Mesothelial cell of epicardium (in vitro differentiated cells): Measurements from ENCODE around the gene CDC25A. TPM values are rescaled to one million over a fixed set of nuclear protein-coding genes. Genes with fewer than 3 reads are reported as not detected.
A peak's percentile ranks its signal among the peaks of the same experiment; 100 is the strongest.

Experiments
- DNase-seq, 2 experiments: peaks; one replicate each; pipeline ENCODE4 v3.0.0; 2021; ENCODE audit warnings: low spot score in 2 of 2; ENCODE audit not compliant: unreplicated experiment in 2 of 2
- H3K27ac Mint-ChIP-seq: 2 replicates; pipeline ENCODE4 v1.8.0; 2021; ENCODE audit warnings: mixed read lengths
- H3K27me3 Mint-ChIP-seq: 2 replicates; pipeline ENCODE4 v1.8.0; 2021; ENCODE audit warnings: low read depth, mixed read lengths
- H3K36me3 Mint-ChIP-seq: 2 replicates; pipeline ENCODE4 v1.8.0; 2021; ENCODE audit warnings: mixed read lengths
- H3K4me1 Mint-ChIP-seq: 2 replicates; pipeline ENCODE4 v1.8.0; 2021; ENCODE audit warnings: mixed read lengths
- H3K4me3 Mint-ChIP-seq: 2 replicates; pipeline ENCODE4 v1.8.0; 2021; ENCODE audit warnings: mild to moderate bottlenecking, moderate library complexity, mixed read lengths
- H3K9me3 Mint-ChIP-seq: 2 replicates; pipeline ENCODE4 v1.8.0; 2021; ENCODE audit warnings: mixed read lengths
- total RNA-seq: library from RNA; stranded (reverse); gene quantifications from 3 replicates; pipeline ENCODE4 v1.2.1, GENCODE V29; 2021
- TF ChIP-seq, protein P1 (sequence below): fragments of 200-600 bp; sonication (generic); IDR thresholded peaks from one replicate; pipeline ENCODE4 v1.5.0; 2021; ENCODE audit warnings: antibody characterized with exemption; ENCODE audit not compliant: unreplicated experiment

CDC25A gene
- total RNA-seq, 1 donor from 2014 or later, result 12.1 TPM

DNA sequence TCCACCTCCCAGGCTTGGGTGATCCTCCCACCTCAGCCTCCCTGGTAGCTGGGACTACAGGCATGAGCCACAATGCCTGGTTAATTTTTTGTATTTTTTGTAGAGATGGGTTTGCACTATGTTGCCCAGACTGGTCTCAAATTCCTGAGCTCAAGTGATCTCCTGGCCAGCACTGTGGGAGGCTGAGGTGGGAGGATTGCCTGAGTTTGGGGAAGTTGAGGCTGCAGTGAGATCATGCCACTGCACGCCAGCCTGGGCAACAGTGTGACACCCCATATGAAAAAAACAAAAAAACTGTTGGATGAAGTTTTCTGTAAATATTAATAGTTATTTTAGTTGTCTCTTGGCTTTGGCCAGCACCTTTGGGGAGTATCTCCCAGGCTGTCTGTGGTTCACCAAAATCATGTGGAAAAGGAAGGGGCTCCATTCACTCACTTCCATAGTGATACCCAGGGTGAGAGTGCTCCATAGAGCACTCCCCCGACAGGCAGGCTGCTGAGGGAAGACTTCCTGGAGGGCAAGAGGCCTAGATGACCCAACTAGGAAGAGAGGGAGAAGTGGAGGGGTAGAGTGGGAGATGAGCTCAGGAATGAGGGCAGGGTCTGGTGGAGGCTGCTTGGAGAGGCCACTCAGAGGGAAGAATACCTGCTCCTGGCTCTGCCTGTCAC, 47.1 kb downstream of the CDC25A start:
- no peaks in the 10 kb centered on the region for H3K9me3 Mint-ChIP-seq
- H3K27ac Mint-ChIP-seq, result no peak overlapping the region
- H3K4me1 Mint-ChIP-seq, result no peaks in the 10 kb centered on the region
- no peak overlapping the region for H3K4me3 Mint-ChIP-seq
- no peaks in the 10 kb centered on the region for H3K27me3 Mint-ChIP-seq
- TF ChIP-seq, protein P1, sequence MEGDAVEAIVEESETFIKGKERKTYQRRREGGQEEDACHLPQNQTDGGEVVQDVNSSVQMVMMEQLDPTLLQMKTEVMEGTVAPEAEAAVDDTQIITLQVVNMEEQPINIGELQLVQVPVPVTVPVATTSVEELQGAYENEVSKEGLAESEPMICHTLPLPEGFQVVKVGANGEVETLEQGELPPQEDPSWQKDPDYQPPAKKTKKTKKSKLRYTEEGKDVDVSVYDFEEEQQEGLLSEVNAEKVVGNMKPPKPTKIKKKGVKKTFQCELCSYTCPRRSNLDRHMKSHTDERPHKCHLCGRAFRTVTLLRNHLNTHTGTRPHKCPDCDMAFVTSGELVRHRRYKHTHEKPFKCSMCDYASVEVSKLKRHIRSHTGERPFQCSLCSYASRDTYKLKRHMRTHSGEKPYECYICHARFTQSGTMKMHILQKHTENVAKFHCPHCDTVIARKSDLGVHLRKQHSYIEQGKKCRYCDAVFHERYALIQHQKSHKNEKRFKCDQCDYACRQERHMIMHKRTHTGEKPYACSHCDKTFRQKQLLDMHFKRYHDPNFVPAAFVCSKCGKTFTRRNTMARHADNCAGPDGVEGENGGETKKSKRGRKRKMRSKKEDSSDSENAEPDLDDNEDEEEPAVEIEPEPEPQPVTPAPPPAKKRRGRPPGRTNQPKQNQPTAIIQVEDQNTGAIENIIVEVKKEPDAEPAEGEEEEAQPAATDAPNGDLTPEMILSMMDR, result no peak
- no peaks in the 10 kb centered on the region for H3K36me3 Mint-ChIP-seq
- no peak for DNase-seq

DNA sequence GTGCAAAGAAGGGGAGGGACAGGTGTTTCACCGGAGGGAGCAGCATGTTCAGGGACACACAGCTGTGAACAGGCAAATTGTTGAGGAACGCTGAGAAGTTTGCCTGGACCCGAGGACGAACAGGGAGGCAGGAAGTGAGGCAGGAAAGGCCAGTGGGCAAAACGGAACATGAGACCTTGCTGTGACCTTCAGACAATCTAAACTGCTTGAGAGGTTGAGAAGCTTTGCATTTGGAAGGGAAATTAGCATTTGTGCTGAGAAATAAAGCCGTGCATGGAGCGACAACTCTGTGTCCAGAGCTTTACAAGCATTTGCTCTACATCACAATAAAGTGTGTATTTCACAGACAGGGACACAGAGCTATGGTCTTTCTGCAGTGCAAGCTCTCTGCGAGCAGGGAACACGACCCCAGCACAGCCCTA, 47.9 kb downstream of the CDC25A start:
- no peak for DNase-seq
- Mint-ChIP-seq H3K4me3 (no peak overlapping the region), H3K4me1 (no peaks in the 10 kb centered on the region), H3K9me3 (no peaks in the 10 kb centered on the region), H3K36me3 (no peaks in the 10 kb centered on the region), H3K27me3 (no peaks in the 10 kb centered on the region), H3K27ac (no peak overlapping the region)
- TF ChIP-seq, protein P1, result no peak

DNA sequence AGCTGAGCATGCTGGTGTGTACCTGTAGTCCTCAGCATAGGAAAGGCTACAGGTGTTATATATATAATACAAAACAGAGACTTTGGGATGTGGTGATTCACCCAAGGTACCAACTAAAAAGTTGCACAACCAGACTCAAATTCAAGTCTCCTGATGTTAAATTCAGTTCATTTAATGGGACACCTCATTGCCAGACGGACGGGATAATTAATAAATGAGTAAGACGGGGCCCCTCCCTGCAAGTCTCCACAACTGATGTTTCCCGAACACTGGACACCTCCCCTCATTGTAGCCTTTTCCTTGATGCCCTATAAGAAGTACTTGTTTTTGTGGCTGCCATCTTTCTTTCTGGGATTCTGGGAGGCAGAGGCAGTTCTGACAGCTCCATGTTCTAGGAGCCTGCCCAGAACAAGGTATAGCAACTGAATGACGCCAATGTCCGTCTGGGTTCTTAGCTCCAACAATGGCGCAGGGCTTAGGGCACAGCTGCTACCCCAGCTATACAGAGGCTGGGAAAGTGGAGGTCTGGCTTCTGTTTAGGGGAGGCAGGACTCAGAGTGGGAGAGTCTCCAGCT, 50.7 kb downstream of the CDC25A start:
- Mint-ChIP-seq H3K4me1 (no peaks in the 10 kb centered on the region), H3K36me3 (no peaks in the 10 kb centered on the region), H3K27ac (no peak overlapping the region), H3K4me3 (no peak overlapping the region), H3K9me3 (no peaks in the 10 kb centered on the region), H3K27me3 (no peaks in the 10 kb centered on the region)
- TF ChIP-seq, protein P1, result no peak
- no peak for DNase-seq

DNA sequence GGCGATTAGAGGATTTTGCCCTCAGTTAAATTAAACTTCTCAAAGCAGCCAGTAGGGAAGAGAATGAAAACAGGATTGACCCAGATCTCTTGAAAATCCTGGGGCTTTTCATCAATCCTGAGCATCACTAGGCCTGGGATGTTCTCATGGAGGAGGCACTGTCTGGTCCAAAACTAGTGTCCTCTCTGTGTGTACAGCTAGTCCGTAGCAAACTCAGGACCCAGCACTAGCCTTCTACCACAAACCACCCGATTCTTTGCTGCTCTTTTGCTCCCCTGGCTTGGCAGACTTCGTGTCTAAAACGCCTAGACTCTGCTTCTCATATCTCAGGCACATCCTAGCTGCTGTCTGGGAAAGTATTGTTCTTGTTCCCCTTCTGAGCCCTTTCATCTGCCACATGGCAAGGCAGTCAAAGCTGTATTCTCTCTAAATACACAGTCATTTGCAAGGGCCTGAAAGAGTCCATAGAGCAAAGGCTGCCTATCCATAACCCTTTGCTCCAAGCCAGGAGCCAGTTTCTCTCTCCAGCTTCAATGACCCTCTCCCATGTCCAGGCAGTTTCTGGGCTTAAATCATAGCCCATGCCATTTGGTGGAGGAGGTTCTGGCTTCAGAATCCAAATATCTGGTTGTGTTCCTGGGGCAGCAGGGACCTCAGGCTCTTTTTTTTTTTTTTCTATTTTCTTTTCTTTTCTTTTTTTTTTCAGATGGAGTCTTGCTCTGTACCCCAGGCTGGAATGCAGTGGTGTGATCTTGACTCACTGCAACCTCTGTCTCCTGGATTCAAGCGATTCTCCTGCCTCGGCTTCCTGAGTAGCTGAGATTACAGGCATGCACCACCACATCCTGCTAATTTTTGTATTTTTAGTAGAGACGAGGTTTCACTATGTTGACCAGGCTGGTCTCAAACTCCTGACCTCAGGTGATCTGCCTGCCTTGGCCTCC, 52.4 kb downstream of the CDC25A start:
- TF ChIP-seq, protein P1, result no peak
- peaks cover 4% of the 10 kb centered on the region for H3K4me1 Mint-ChIP-seq
- no peaks in the 10 kb centered on the region for H3K27me3 Mint-ChIP-seq
- peak overlapping the region; percentile 76 for H3K27ac Mint-ChIP-seq
- DNase-seq, result no peak
- no peak overlapping the region for H3K4me3 Mint-ChIP-seq
- H3K9me3 Mint-ChIP-seq, result no peaks in the 10 kb centered on the region
- H3K36me3 Mint-ChIP-seq, result no peaks in the 10 kb centered on the region

DNA sequence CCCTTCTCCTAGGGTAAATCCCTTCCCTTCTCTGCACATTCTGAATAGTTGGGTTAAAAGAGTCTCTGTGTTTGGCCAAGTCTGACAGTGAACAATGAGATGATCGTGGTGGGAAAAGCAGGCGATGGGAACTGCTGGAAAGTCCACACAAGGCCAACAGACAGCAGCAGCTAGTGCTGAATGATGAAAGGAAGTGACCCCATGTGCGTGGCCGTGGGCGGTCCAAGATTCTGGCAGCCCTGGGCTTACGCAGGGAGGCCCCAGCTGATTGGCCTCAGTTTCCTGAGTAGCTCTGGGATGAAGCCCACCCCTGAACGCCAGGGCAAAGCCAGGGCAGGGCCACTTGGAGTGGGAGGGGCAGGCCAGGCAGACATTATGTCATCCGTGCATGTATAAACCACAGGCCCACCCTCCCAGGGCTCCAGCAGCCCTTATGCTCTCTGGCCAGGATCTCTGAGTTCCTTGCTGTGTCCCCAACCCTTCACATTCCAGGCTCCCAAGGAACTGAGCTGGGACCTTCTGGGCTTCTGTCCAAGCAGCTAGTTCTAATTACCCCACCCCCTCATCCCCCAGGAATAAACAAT, 57.8 kb downstream of the CDC25A start:
- H3K27ac Mint-ChIP-seq, result peak overlapping the region; percentile 91
- TF ChIP-seq, protein P1, result no peak
- no peaks in the 10 kb centered on the region for H3K27me3 Mint-ChIP-seq
- H3K36me3 Mint-ChIP-seq, result no peaks in the 10 kb centered on the region
- DNase-seq, result peak; percentile 40 to 55
- no peaks in the 10 kb centered on the region for H3K9me3 Mint-ChIP-seq
- H3K4me1 Mint-ChIP-seq, result peaks cover 14% of the 10 kb centered on the region
- peak overlapping the region; percentile 18 for H3K4me3 Mint-ChIP-seq
